Neural crest cell (in vitro differentiated cells): ENCODE results near the gene RALGPS1. TPM values are rescaled to one million over a fixed set of nuclear protein-coding genes. Genes with fewer than 3 reads are reported as not detected.

Experiments
- DNase-seq: peaks from one replicate; pipeline ENCODE4 v3.0.0; 2021; ENCODE audit warnings: low read depth, mixed read lengths, low spot score
- H3K27ac Mint-ChIP-seq: one replicate; pipeline ENCODE4 v1.8.0; 2021; ENCODE audit warnings: mild to moderate bottlenecking, mixed read lengths; ENCODE audit not compliant: unreplicated experiment
- H3K27me3 Mint-ChIP-seq: 2 replicates; pipeline ENCODE4 v1.8.0; 2021; ENCODE audit warnings: low read depth, mild to moderate bottlenecking, mixed read lengths
- H3K36me3 Mint-ChIP-seq: 2 replicates; pipeline ENCODE4 v1.8.0; 2021; ENCODE audit warnings: low read depth, mild to moderate bottlenecking, mixed read lengths
- H3K4me1 Mint-ChIP-seq: 2 replicates; pipeline ENCODE4 v1.8.0; 2021; ENCODE audit warnings: mixed read lengths
- H3K4me3 Mint-ChIP-seq: one replicate; pipeline ENCODE4 v1.8.0; 2021; ENCODE audit warnings: mild to moderate bottlenecking, mixed read lengths
- H3K9me3 Mint-ChIP-seq: 2 replicates; pipeline ENCODE4 v1.8.0; 2021; ENCODE audit warnings: mixed read lengths
- CTCF ChIP-seq: fragments of 200-600 bp; sonication (generic); conservative IDR thresholded peaks from 2 replicates; pipeline ENCODE4 v1.5.0; 2021; ENCODE audit warnings: antibody characterized with exemption, mild to moderate bottlenecking
- total RNA-seq: library from RNA; stranded (reverse); gene quantifications from 2 replicates; pipeline ENCODE4 v1.2.1, GENCODE V29; 2021

The RALGPS1 gene
- total RNA-seq, 1 donor from 2014 or later, result 11.7 TPM

GRCh38 chr9:127066851-127067136 lies 152.2 kb downstream of the RALGPS1 start:
- H3K27ac Mint-ChIP-seq, result no peak overlapping the region
- no peak for TF ChIP-seq CTCF
- no peak overlapping the region for H3K4me3 Mint-ChIP-seq
- no peaks in the 10 kb centered on the region for H3K27me3 Mint-ChIP-seq
- no peaks in the 10 kb centered on the region for H3K4me1 Mint-ChIP-seq
- no peak for DNase-seq
- H3K9me3 Mint-ChIP-seq, result peaks cover 6% of the 10 kb centered on the region
- H3K36me3 Mint-ChIP-seq, result peaks cover 6% of the 10 kb centered on the region

- no peaks in the 10 kb centered on the region for H3K4me1 Mint-ChIP-seq
- DNase-seq, result no peak
- H3K27me3 Mint-ChIP-seq, result no peaks in the 10 kb centered on the region
- TF ChIP-seq CTCF, result no peak
- peaks cover 13% of the 10 kb centered on the region for H3K36me3 Mint-ChIP-seq
- no peak overlapping the region for H3K27ac Mint-ChIP-seq
- no peak overlapping the region for H3K4me3 Mint-ChIP-seq
- peaks cover 8% of the 10 kb centered on the region for H3K9me3 Mint-ChIP-seq
Observed at GRCh38 chr9:127067603-127068220, 153.1 kb downstream of the RALGPS1 start.

- DNase-seq, result no peak
- TF ChIP-seq CTCF, result no peak
- peaks cover 19% of the 10 kb centered on the region for H3K27me3 Mint-ChIP-seq
- peaks cover 45% of the 10 kb centered on the region for H3K4me1 Mint-ChIP-seq
- H3K9me3 Mint-ChIP-seq, result peaks cover 13% of the 10 kb centered on the region
- H3K36me3 Mint-ChIP-seq, result peaks cover 26% of the 10 kb centered on the region
- H3K27ac Mint-ChIP-seq, result no peak overlapping the region
- no peak overlapping the region for H3K4me3 Mint-ChIP-seq
Observed at GRCh38 chr9:127074561-127075548, 160.3 kb downstream of the RALGPS1 start.

GRCh38 chr9:127075624-127076372 lies 161.2 kb downstream of the RALGPS1 start:
- Mint-ChIP-seq H3K27me3 (peaks cover 19% of the 10 kb centered on the region), H3K4me1 (peaks cover 45% of the 10 kb centered on the region), H3K9me3 (peaks cover 13% of the 10 kb centered on the region), H3K36me3 (peaks cover 26% of the 10 kb centered on the region), H3K4me3 (no peak overlapping the region), H3K27ac (no peak overlapping the region)
- DNase-seq, result no peak
- TF ChIP-seq CTCF, result no peak

GRCh38 chr9:127076860-127077643 lies 162.5 kb downstream of the RALGPS1 start:
- H3K27ac Mint-ChIP-seq, result no peak overlapping the region
- H3K4me1 Mint-ChIP-seq, result peaks cover 45% of the 10 kb centered on the region
- H3K36me3 Mint-ChIP-seq, result peaks cover 17% of the 10 kb centered on the region
- no peak overlapping the region for H3K4me3 Mint-ChIP-seq
- peaks cover 5% of the 10 kb centered on the region for H3K9me3 Mint-ChIP-seq
- DNase-seq, result no peak
- peaks cover 19% of the 10 kb centered on the region for H3K27me3 Mint-ChIP-seq
- no peak for TF ChIP-seq CTCF
